HG02885 (cell line): ENCODE data around the gene MTMR2.
"Not testable (repeated sequence)": the region's sequence is repeated elsewhere in the genome, so short reads cannot be mapped to it uniquely, and the experiment has no call there.

ENCODE experiments used
- ATAC-seq: cut with Tn5 transposase; IDR thresholded peaks from one replicate; pipeline ENCODE4 v1.9.1; 2021; ENCODE audit warnings: mild to moderate bottlenecking; ENCODE audit not compliant: unreplicated experiment, poor library complexity

The MTMR2 gene

DNA sequence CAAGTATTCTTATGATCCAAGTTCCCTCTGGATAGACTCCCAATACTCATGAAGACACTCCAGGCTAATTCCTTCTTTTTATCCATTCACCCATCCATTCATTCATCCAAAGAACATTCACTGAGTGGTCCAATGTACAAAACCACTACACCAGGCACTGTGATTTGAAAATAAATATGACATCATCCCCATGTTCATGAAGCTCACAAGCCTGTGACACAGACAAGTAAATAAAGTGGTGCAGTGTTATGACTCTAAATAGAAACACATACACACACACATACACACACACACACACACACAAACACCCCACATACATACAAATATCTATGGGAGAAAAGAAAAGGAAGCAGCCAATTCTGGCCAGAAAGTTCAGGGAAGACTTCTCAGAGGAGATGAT lies 35.5 kb downstream of the MTMR2 start:
- no peak for ATAC-seq

DNA sequence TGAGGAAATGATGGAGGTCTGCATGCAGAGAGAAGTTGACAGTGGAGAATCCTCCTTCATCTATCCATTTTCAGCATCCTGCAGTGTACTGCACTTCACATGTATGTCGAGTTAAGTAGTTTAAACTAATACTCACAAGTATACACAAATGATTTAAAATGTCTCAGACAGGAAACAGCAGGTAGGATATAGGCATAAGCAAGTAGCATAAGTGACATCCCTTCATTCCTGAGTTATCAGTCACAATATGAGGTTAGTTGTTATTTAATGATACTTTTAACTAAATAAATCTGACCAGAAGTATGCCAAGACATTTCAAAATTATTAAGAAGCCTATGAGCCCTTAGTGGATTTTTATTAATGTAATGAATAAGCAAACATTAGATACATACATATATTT lies 37.4 kb downstream of the MTMR2 start:
- ATAC-seq, result no peak

DNA sequence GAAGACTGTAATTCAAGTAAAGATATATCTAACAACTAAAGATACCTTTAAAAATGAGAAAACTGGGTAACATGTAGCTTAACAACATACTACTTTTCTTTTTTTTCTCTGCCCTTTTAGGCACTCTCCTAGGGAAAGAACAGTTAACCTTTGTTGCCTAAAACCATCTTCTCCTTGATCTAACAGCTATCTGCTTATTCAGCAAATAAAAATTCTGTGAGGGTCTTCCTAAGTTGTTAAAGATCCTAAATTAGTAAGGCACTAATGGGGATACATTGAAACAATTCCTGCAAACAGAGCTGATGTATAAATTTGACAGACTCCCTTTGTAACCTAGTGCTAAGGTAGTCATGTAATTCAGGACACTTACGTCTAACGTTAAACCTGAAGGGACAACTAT lies 39.1 kb downstream of the MTMR2 start:
- no peak for ATAC-seq

DNA sequence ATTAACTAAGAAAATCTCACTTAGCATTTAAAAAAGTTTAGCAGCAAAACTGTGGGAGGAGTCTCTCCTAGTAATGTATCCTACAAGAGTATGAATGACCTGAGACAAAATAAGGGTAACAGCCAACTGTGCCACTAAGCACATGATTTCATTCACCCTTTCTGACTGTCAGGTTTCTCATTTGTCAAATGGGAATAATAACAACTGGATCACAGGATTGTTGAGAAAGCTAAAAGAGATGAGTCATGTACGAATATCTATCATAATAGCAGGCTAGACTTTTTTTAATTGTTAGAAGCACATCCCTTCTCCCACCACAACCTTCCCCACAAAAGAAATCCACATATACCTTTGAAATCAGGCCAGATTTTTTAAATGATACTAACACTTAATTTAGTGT lies 39.5 kb downstream of the MTMR2 start:
- no peak for ATAC-seq

DNA sequence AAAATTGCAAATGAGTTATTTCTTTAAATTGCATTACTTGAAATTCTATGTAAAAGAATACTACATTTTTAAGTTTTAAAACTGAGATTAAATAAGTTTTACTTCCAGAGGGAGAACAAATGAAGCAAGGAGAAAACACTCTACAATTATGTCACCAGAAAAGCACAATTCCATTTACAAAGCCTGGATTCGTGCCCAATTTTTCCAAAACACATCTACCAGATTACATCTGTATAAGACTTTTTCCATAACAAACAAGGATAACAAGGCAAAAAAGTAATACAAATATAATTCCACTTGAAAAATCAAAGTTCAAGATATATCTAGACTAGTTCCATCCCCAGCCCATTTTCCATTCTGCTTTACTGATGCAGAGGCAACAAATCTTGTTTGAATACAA lies 40.5 kb downstream of the MTMR2 start:
- ATAC-seq, result no peak

DNA sequence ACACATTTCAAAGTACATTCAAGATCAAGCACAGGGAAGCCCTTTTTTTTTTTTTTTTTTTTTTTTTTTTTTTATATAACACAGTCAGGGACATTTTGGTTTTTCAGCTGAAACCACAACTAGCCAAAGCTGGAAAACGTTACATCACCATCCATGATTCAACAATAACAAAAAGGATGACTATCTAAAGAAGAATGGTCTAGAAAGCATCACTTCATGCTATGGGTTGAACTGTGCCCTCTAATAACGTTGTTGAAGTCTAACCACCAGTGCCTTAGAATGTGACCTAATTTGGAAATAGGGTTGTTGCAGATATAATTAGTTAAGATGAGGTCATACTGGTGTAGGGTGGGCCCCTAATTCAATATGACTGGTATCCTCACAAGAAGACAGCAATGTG lies 46.6 kb downstream of the MTMR2 start:
- ATAC-seq, result no peak

DNA sequence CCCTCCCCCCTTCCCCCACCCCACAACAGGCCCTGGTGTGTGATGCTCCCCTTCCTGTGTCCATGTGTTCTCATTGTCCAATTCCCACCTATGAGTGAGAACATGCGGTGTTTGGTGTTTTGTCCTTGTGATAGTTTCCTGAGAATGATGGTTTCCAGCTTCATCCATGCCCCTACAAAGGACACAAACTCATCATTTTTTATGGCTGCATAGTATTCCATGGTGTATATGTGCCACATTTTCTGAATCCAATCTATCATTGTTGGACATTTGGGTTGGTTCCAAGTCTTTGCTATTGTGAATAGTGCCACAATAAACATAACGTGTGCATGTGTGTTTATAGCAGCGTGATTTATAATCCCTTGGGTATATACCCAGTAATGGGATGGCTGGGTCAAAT lies 53.0 kb downstream of the MTMR2 start:
- not testable (repeated sequence) for ATAC-seq

DNA sequence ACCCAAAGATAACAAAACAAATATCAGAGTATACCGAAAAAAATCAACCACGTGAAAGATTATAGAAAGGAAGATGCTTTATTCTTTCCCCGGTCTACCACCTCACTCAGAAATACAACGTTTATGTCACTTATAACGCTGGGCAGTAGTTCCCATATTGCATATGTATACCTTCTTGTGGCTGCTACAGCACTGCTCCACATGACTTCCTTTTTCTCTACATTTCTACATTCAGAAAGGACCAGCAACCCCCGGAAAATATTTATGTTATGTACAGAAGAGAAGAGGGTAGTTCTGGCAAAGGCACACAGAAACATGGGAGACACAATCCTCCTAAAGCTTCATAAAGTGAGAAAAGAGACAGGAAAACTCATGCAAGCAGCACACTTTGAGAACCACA lies 56.8 kb downstream of the MTMR2 start:
- ATAC-seq, result no peak

DNA sequence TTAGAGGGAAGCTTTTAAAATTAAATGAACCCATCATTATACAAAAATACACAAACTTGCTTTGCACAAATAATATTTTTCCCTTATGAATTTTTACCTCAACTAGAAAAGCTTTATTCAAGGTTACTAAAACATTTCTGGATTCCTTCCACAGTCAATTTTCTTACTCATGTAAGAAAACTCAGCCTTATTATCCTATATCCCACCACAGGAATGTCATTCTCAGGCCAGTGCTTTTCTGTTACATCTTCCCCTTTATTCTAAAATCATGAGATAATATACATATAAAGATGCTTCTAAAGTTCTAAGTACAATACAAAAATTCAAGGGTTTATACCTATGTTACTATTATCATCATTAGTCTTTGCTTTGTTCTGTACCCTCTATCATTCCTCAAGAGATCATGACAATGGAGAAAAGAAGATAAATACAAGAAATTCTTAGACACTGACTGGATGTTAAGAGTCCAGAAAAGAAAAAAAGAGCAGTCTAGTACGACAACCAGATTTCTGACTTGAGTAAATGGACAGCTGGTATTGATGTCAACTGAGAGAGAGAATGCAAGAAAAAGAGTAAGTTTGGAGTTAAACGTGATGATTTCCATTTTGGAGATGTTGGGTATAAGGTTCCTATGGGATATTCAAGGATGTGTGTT lies 60.3 kb downstream of the MTMR2 start:
- ATAC-seq, result no peak

DNA sequence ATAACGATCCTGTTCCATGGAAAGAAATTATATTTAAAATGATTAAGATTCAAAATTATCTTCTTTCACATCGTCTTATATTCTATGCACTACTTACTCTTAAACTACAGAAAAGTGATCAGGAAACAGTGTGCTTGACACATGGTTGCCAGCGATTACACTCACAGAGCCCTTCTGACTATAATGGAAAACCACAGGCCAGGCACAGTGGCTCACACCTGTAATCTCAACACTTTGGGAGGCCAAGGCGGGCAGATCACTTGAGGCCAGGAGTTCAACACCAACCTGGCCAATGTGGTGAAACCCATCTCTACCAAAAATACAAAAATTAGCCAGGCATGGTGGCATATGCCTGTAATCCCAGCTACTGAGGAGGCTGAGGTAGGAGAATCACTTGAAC lies 63.9 kb downstream of the MTMR2 start:
- not testable (repeated sequence) for ATAC-seq

DNA sequence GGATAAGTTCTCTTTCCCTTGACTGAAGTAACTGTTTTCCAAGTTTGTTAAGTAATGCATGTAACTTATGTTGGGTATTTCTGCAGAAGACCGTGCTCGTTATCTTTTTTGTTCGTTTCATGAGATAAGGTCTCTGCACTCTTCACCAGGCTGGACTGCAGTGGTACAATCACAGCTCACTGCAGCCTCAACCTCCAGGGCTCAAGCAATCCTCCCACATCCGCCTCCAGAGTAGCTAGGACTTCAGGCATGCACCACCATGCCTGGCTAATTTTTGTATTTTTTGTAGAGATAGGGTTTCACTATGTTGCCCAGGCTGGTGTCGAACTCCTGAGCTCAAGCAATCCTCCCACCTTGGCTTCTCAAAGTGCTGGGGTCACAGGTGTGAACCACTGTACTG lies 69.5 kb downstream of the MTMR2 start:
- not testable (repeated sequence) for ATAC-seq

DNA sequence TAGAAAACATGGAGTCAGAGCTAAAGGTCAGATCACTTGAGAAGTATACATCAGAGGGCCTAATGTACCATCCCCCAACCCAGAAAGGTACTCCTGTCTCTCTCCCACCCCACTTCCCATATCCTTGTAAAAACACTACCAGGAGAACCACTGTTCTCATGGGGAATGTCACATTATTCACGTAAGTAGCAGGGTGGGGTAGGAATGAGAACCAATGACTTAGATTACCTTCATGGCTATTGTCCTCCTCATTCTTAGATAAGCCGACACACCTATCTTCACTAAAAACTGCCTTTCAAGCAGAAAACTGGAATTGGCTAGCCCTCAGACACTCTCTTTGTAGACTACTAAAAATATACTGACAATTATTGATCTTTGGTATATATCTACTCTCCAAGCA lies 70.0 kb downstream of the MTMR2 start:
- ATAC-seq, result no peak

DNA sequence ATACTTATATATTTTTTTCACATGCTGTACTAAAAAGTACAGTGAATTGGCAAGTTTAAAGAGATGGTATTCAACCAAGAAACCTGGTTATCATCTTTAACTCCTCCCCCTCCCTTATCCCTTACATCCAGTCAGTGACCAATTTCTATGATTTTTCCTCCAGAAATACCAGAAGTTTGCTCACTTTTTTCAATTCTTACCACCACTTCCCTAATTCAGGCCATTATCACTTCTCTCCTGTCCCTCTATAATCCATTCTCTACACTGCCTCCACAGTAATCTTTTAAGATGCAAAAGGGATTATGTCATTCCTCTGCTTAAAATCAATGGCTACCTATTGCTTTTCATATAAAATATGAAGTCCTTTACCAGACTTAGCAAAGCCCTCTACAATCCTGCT lies 70.8 kb downstream of the MTMR2 start:
- no peak for ATAC-seq

DNA sequence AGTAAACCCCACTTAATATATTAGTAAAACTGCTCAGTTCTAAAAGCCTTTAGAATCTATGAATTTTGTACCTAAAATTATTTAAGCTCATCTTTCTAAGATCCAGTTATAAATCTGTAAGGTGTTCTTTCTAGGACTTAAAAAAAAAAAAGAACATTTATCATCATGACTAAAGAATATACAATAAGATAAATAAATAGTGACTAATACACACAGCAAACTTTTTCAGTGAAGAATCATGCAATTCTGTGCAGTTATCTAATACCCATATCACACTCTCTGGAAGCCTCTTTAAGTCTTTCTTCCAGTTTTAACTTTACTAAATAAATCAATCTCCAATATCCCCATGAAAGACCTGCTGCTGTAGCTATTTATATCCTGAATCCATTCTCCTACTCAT lies 73.8 kb downstream of the MTMR2 start:
- no peak for ATAC-seq

DNA sequence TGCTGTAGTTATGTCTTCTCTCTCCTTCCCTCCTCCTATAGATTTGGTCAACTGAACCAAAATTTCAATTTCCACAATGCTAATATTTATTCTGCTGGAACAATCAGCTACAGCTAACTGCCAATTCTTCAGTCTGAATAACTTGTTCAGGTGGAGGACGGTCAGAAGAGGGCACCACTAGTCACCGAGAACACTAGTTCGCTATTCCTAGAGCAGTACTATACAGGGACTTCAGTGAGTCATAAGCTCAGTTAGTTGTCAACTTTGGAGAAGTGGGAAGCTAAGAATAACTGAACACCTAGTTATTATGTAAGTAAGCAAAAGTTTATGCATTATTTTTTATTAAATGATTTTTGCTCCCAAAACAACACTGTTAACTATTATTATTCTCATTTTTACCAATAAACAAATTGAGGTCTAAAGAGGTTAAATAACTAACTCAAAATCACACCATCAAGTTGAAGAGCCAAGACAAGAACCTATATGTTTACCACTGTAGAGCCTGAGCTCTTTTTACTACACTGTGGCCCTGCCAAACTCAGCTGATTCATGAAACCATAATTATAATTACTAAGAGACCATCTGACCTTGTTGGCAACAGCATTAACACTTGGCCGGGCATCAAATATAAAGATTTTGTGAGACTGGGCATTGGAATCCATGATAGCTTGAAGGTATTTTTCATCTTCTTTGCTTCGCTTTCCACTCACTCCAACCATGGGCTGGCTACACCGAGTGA lies 74.7 kb downstream of the MTMR2 start:
- peak; percentile 59 for ATAC-seq

DNA sequence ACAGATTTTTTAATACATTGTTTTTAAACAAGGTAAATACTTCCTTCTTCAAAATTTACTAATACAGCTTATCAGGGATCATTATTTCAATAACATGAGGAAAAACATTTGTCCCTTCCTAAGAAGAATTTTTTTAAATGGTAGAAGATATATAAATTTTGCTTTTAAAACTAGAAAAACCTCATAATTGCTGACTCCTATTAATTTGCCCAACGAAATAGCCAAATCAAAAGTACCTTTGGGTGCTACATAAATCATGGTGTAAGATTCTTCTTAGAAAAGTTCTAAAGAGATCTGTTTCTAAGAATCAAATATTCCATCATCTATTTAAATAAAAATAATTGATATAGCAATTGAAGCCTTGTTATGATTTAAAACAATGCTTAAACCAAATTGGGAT lies 78.7 kb downstream of the MTMR2 start:
- no peak for ATAC-seq

DNA sequence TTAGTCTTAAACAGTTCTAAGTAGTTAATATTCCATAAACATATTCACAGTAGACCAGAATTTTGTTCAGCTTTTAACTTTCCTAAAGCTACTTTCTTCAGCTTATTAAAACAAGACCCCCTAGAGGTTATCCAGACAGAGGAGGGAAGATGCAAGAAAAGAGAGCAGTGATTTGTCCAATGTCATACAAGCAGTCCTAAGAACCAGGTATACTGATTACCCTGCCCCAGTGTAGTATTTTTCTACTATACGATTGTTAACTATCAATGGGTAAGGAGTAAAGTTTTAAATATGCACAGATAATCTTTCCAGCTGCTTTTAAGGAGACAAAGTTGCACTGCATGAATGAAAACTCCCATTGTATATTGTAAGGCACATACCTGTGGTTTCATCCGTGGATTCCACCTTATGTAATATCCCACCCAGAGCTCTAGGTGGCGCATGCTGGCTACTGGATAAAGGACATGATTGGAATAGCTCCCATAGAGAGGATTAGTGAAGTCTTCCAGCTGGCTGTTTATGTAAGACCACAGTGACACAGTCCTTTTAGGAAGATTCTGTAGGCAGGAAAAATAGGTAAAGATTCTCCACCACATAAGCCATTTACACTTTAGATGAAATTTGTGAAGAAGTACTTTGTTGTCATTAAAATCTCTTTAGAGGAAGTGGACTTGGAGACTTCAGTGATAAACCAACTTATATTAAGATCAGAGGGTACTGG lies 88.0 kb downstream of the MTMR2 start:
- ATAC-seq, result peak; percentile 90

DNA sequence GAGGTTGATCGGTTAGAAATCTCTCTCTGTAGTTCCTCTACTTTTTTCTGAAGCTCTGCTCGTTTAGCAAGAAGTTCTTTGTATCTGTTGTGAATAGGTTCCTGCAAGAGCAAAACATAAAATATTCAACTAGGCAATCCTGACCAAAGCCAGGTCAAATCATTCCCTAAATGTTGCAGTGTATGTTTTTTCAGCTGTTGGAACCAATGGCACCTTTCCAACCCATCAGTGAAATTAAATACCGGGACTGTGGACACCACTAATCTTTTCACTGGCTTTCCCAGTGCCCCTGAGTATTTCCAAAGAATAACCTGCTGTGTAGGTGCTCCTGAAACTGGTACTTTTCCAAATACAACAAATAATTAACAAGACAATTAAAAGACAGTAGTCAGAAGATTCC lies 88.6 kb downstream of the MTMR2 start:
- no peak for ATAC-seq

DNA sequence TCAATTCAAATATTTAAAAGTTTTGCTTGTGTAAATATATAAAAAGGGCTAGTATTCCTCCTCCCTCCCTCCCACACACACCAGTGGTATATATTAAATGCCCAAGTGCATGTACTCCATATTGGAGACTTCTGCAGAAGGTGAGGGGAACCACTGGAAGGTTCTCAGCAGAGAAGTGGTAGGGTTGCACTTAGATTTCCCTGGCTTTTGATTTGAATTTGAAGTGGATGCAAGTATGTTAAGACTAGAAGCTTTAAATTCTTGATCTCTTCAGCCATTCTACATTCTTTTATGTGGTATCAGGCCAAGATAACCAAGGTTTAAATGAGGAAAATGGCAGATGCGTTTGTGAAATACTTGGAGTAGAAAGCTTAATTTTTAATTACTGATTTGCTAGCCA lies 90.5 kb downstream of the MTMR2 start:
- no peak for ATAC-seq

DNA sequence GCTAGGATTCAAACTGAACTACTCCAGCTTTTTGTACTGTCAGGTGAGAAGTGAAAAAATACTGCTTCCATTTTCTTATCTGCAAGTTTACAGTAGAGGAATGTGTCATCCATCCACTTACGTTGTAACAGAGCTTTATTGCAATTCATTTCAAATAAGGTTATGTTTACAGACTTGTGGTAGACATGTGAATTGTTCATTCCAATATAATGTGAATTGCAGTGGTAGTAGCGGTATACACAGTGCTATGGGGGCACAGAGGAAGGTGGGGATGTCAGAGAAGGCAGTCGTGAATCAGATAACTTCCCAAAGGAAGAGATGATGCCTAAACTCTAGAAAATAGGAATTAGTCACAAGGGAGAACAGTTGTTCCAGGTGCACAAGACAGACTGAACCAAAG lies 91.1 kb downstream of the MTMR2 start:
- no peak for ATAC-seq

DNA sequence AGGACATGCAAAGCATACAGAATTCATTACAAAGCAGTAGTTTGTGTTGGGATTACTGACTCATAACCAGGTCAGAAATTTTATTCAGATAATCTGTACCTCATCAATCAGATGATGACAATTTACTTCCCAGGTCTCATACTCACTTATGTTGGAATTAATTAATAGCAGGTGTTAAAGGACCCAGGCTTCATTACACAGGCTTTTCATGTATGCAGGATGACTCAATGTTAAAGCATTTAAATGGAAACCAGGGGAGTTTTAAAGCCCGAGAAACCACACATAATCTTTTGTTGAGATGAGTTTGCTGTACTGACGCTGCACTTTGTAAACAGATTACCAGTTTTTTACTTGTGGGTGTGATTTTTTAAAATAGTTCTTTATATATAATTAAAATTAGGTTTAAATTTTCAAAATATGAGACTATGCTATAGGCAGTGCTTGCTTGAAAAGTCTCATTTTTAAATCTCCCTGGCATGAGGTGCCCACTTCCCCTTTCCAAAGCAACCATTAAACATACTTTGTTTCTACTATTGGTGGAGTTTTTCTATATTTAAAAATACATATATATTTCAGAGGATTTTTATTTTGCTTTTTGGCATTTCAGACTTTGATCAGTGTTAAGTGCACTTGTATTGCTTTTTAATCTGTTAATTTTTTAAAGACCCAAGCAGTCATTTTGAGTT lies 92.6 kb downstream of the MTMR2 start:
- ATAC-seq, result no peak
